Superior temporal gyrus (tissue), 1 donor: Measurements from ENCODE around the gene OR12D1.

Experiments
- DNase-seq: peaks from one replicate; pipeline ENCODE4 v3.0.0-alpha.2; 2016; ENCODE audit errors: extremely low spot score

The OR12D1 gene

DNA sequence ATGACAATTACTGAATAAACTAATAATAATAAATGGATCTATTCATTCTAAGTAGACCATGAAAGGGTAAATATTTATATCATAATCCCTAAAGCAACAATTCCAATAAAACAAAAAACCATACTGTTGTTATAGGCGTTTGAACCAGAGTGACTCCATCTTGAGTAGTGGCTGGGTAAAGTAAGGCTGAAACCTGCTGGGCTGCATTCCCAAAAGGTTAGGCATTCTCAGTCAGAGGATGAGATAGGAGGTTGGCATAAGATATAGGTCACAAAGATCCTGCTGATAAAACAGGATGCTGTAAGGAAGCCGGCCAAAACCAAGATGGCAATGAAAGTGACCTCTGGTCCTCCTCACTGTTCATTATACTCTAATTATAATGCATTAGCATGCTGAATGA is 50.6 kb downstream of the OR12D1 start:
- no peak for DNase-seq

DNA sequence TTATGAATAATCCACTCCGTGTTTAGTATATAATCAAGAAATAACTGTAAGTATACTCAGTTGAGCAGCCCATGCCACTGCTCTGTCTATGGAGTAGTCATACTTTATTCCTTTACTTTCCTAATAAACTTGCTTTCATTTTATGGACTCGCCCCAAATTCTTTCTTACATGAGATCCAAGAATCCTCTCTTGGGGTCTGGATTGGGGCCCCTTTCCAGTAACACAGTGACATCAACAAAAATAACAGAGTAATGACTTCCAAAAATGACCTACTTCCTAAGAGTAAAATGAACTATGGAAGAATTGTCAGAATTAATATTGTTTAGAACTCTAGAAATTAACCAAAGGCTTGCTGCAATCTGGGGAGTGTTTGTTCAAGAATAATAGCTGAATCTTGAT is 51.1 kb downstream of the OR12D1 start:
- DNase-seq = no peak

DNA sequence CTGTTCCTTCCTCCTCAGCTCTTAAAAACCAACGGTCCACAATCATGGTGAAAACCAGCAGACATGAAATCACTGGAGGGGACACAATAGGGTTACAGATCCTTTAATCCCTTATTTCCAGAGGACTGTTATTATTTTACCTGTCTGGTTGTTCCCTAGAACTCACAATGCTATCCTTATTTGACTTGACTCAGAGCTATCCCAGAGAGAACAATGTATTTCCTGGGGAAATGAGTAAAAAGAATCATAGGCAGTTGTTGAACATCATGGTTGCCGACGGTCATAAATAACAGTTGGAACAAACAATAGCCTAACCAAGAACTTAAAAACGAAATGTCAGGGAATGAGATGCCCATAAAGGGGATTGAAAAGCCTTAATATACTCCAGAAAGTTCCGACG is 51.5 kb downstream of the OR12D1 start:
- DNase-seq = no peak
